22Rv1 (cell line): ENCODE results near the gene TMEM106C.

Experiments
- CTCF ChIP-seq: fragments of 450-650 bp; IDR thresholded peaks from 2 replicates; pipeline ENCODE4 v1.5.1; 2017; ENCODE audit warnings: mild to moderate bottlenecking
- ZFX ChIP-seq: fragments of 450-650 bp; IDR thresholded peaks from 2 replicates; pipeline ENCODE4 v1.6.1; 2017; ENCODE audit warnings: antibody characterized with exemption, borderline replicate concordance

- no peak for TF ChIP-seq CTCF
- no peak for TF ChIP-seq ZFX
These were observed 53.1 kb downstream of the TMEM106C start for GRCh38 chr12:48016373-48017020.
